Fibroblast of mammary gland (primary cell): Measurements from ENCODE around the gene KMT5B.

Experiments
- DNase-seq: peaks from one replicate; pipeline ENCODE4 v3.0.0-alpha.2; 2010; ENCODE audit warnings: low read depth
- H3K4me3 ChIP-seq: 2 replicates; pipeline ENCODE4 v1.5.1; 2011; ENCODE audit warnings: low read depth, mild to moderate bottlenecking, low read length, moderate library complexity; ENCODE audit not compliant: control insufficient read depth
- CTCF ChIP-seq: conservative IDR thresholded peaks from 2 replicates; pipeline ENCODE4 v1.5.1; 2011; ENCODE audit warnings: low read depth, low read length, inconsistent platforms; ENCODE audit not compliant: control insufficient read depth, insufficient read depth

The KMT5B gene

GRCh38 chr11:68211546-68211945, 1.6 kb downstream of the KMT5B start:
- TF ChIP-seq CTCF: no peak
- peak overlapping the region; percentile 86 for H3K4me3 ChIP-seq
- no peak for DNase-seq

- peak; percentile 90 for TF ChIP-seq CTCF
- no peak overlapping the region for H3K4me3 ChIP-seq
- peak; percentile 72 for DNase-seq
These were observed 6.9 kb downstream of the KMT5B start for GRCh38 chr11:68206211-68206610.

GRCh38 chr11:68204402-68204801, 8.7 kb downstream of the KMT5B start:
- TF ChIP-seq CTCF: no peak
- no peak for DNase-seq
- no peak overlapping the region for H3K4me3 ChIP-seq

- no peak for DNase-seq
These were observed 10.9 kb downstream of the KMT5B start for GRCh38 chr11:68202165-68202564.

GRCh38 chr11:68201492-68201891, 11.6 kb downstream of the KMT5B start:
- no peak overlapping the region for H3K4me3 ChIP-seq
- TF ChIP-seq CTCF: no peak
- DNase-seq: no peak

More at GRCh38 chr11:68202165-68202564, 10.9 kb downstream of the KMT5B start:
- TF ChIP-seq CTCF: no peak
- H3K4me3 ChIP-seq: no peak overlapping the region

GRCh38 chr11:68200639-68201038, 12.5 kb downstream of the KMT5B start:
- peak; percentile 91 for DNase-seq
- no peak for TF ChIP-seq CTCF
- no peak overlapping the region for H3K4me3 ChIP-seq
